Stomach (tissue), 9 donors: ENCODE data around the gene ZBTB32. TPM values are rescaled to one million over a fixed set of nuclear protein-coding genes. Genes with fewer than 3 reads are reported as not detected.

Source experiments
- DNase-seq, 2 donors: peaks; one replicate each; pipeline versions ENCODE4 v3.0.0 to v3.0.0-alpha.2; 2013 to 2019
- H3K27ac ChIP-seq, 5 donors: fragments of 200-600 bp in 4 of 5; sonication (generic) in 4 of 5; one replicate each; pipeline ENCODE4 v1.5.1; 2013 to 2019; ENCODE audit warnings: mild to moderate bottlenecking in 1 of 5, moderate library complexity in 1 of 5
- H3K27me3 ChIP-seq, 3 donors: fragments of 200-600 bp; sonication (generic); one replicate each; pipeline ENCODE4 v1.5.1; 2017 to 2019; ENCODE audit warnings: mixed run types in 1 of 3
- H3K36me3 ChIP-seq, 4 donors: fragments of 200-600 bp; sonication (generic); 1 replicate in 3 of 4; 2 replicates in 1 of 4; pipeline ENCODE4 v1.5.1; 2016 to 2019
- H3K4me1 ChIP-seq, 4 donors: fragments of 200-600 bp; sonication (generic); one replicate each; pipeline ENCODE4 v1.5.1; 2016 to 2019
- H3K4me3 ChIP-seq, 4 donors: fragments of 200-600 bp; sonication (generic) in 3 of 4; one replicate each; pipeline ENCODE4 v1.5.1; 2016 to 2019; ENCODE audit warnings: mild to moderate bottlenecking in 1 of 4
- H3K9me3 ChIP-seq, 4 donors: fragments of 200-600 bp; sonication (generic); one replicate each; pipeline ENCODE4 v1.5.1; 2016 to 2019
- CTCF ChIP-seq, 7 experiments: fragments of 450-650 bp in 4 of 7; fragments of 200-600 bp in 3 of 7; sonication (generic) in 3 of 7; IDR thresholded peaks; one replicate each; pipeline ENCODE4 v1.5.1; 2016 to 2019; ENCODE audit warnings: antibody characterized with exemption in 7 of 7, control low read depth in 2 of 7, mild to moderate bottlenecking in 1 of 7
- EP300 ChIP-seq: sonication (generic); formaldehyde crosslinking; IDR thresholded peaks from one replicate; pipeline ENCODE4 v1.6.1; 2017; ENCODE audit warnings: antibody characterized with exemption
- POLR2A ChIP-seq, 4 donors: fragments of 450-650 bp; IDR thresholded peaks; one replicate each; pipeline ENCODE4 v1.6.1; 2016; ENCODE audit warnings: antibody characterized with exemption in 4 of 4, control low read depth in 2 of 4, mild to moderate bottlenecking in 1 of 4, moderate library complexity in 1 of 4
- POLR2AphosphoS5 ChIP-seq, 3 donors: sonication (generic); formaldehyde crosslinking; IDR thresholded peaks; one replicate each; pipeline ENCODE4 v1.6.1; 2016; ENCODE audit warnings: antibody characterized with exemption in 3 of 3
- WGBS, 5 donors: extraction: QIAGEN DNeasy Blood & Tissue Kit in 3 of 5; methylation state at CpG; one replicate each; pipeline versions ENCODE4 v1.1.5 to v1.1.7; 2013 to 2018; 5-methylcytosine and 5-hydroxymethylcytosine counted together
- intact Hi-C: fragments of 100-400 bp; cut with DNase I; formaldehyde crosslinking; loops from one replicate; pipeline ENCODE4 v1.15.1; 2023; ENCODE audit warnings: low total_unique reads
- polyA plus RNA-seq, 3 donors: library from polyadenylated mRNA; stranded (reverse); fragments of 200-250 nt; gene quantifications; one replicate each; pipeline ENCODE4 v1.2.3, GENCODE V29; 2013
- total RNA-seq, 5 donors: library from RNA; depleted of rRNA; stranded (reverse); fragments of >200 nt; gene quantifications; one replicate each; pipeline versions ENCODE4 v1.1.0 to v1.2.3, GENCODE V29; 2014 to 2016
- donor health status: healthy with polysubstance abuse.
- donor health status: Bipolar disorder and iron deficiency.
- donor health status: healthy.

ZBTB32 gene
- total and polyA plus RNA-seq, 8 donors: 0.43 to 8.2 (median 0.46) TPM; not detected in 5

- 65 to 75% (median 68%) methylated on average over 17 to 29 of the region's 29 CpGs for WGBS, 5 donors
- TF ChIP-seq POLR2A (IDR thresholded peaks at IDR 0.05): no peak
- Histone ChIP-seq H3K4me3 (peak overlapping the region; percentile 51 to 68 (median 60)), H3K4me1 (peaks cover 21 to 47% (median 32%) of the 10 kb centered on the region in 4 donors), H3K9me3 (no peaks in the 10 kb centered on the region), H3K27me3 (no peaks in the 10 kb centered on the region), H3K27ac (peak overlapping the region in 4 of 5 donors; percentile 81 to 93 (median 92)), H3K36me3 (peaks cover 34 to 59% (median 56%) of the 10 kb centered on the region in 4 donors)
- peak in 1 of 2 donors; percentile 21 for DNase-seq
- intact Hi-C loops: no loop called here
Observed at GRCh38 chr19:35739275-35740107, 35.1 kb downstream of the ZBTB32 start.

- TF ChIP-seq POLR2A (IDR thresholded peaks at IDR 0.05) (no peak), CTCF (IDR thresholded peaks at IDR 0.05) (no peak)
- intact Hi-C loops: no loop called here
- Histone ChIP-seq H3K36me3 (peaks cover 30 to 53% (median 50%) of the 10 kb centered on the region in 4 donors), H3K9me3 (no peaks in the 10 kb centered on the region), H3K4me3 (peak overlapping the region; percentile 51 to 68 (median 60)), H3K27me3 (no peaks in the 10 kb centered on the region), H3K4me1 (peaks cover 23 to 50% (median 34%) of the 10 kb centered on the region in 4 donors), H3K27ac (peak overlapping the region; percentile 80 to 93 (median 91))
- WGBS, 5 donors: 0 to 6% (median 3%) methylated on average over 11 to 16 of the region's 16 CpGs
- DNase-seq: no peak
Observed at GRCh38 chr19:35740108-35740422, 35.7 kb downstream of the ZBTB32 start.

- intact Hi-C loops: no loop called here
- 0 to 2% (median 1%) methylated on average over 41 to 63 of the region's 63 CpGs for WGBS, 5 donors
- Histone ChIP-seq H3K4me1 (peaks cover 23 to 51% (median 34%) of the 10 kb centered on the region in 4 donors), H3K36me3 (peaks cover 28 to 48% (median 45%) of the 10 kb centered on the region in 4 donors), H3K9me3 (no peaks in the 10 kb centered on the region), H3K4me3 (peak overlapping the region; percentile 51 to 68 (median 60)), H3K27me3 (no peaks in the 10 kb centered on the region), H3K27ac (peak overlapping the region; percentile 81 to 93 (median 91))
- peak in 1 of 7 experiments; percentile 9 for TF ChIP-seq CTCF (IDR thresholded peaks at IDR 0.05)
- TF ChIP-seq POLR2A (IDR thresholded peaks at IDR 0.05): no peak
- TF ChIP-seq POLR2AphosphoS5 (IDR thresholded peaks at IDR 0.05): peak; percentile 46 to 79 (median 66)
- peak; percentile 80 for TF ChIP-seq EP300
- peak; percentile 98 to 99 for DNase-seq
Observed at GRCh38 chr19:35740423-35741202, 36.3 kb downstream of the ZBTB32 start.

GRCh38 chr19:35741203-35741515 is 36.8 kb downstream of the ZBTB32 start:
- Histone ChIP-seq H3K9me3 (no peaks in the 10 kb centered on the region), H3K4me3 (peak overlapping the region; percentile 51 to 68 (median 60)), H3K27ac (peak overlapping the region; percentile 81 to 93 (median 91)), H3K36me3 (peaks cover 25 to 42% (median 39%) of the 10 kb centered on the region in 4 donors), H3K4me1 (peaks cover 27 to 56% (median 39%) of the 10 kb centered on the region in 4 donors), H3K27me3 (no peaks in the 10 kb centered on the region)
- no peak for TF ChIP-seq CTCF (IDR thresholded peaks at IDR 0.05)
- no peak for TF ChIP-seq POLR2A (IDR thresholded peaks at IDR 0.05)
- TF ChIP-seq EP300: no peak
- TF ChIP-seq POLR2AphosphoS5 (IDR thresholded peaks at IDR 0.05): no peak
- intact Hi-C loops: no loop called here
- no peak for DNase-seq
- WGBS, 5 donors: 2 to 9% (median 3%) methylated on average over 12 of the region's 12 CpGs
